NT2/D1 (cell line): Measurements from ENCODE around the gene CHADL.

Experiments
- DNase-seq: peaks from one replicate; pipeline ENCODE4 v3.0.0-alpha.2; 2011; ENCODE audit warnings: low read depth, low spot score
- H3K27me3 ChIP-seq: 2 replicates; pipeline ENCODE4 v1.6.0; 2011; ENCODE audit warnings: mild to moderate bottlenecking; ENCODE audit not compliant: insufficient read length, insufficient read depth
- H3K36me3 ChIP-seq: 2 replicates; pipeline ENCODE4 v1.6.1; 2011; ENCODE audit warnings: mild to moderate bottlenecking, low read length, mixed read lengths; ENCODE audit not compliant: insufficient read depth, insufficient read length
- H3K4me1 ChIP-seq: 2 replicates; pipeline ENCODE4 v1.5.1; 2011; ENCODE audit not compliant: insufficient read depth, insufficient read length
- H3K4me3 ChIP-seq: 2 replicates; pipeline ENCODE4 v1.5.1; 2011; ENCODE audit warnings: low read depth; ENCODE audit not compliant: insufficient read length
- H3K9ac ChIP-seq: 2 replicates; pipeline ENCODE4 v1.6.0; 2011; ENCODE audit warnings: low read depth; ENCODE audit not compliant: insufficient read length
- H3K9me3 ChIP-seq: 2 replicates; pipeline ENCODE4 v1.5.1; 2011; ENCODE audit warnings: mild to moderate bottlenecking, low read length; ENCODE audit not compliant: insufficient read depth
- SUZ12 ChIP-seq: IDR thresholded peaks from 2 replicates; pipeline ENCODE4 v1.6.1; 2011; ENCODE audit not compliant: insufficient read length, insufficient read depth; ENCODE audit errors: extremely low read depth
- YY1 ChIP-seq: IDR thresholded peaks from 2 replicates; pipeline ENCODE4 v1.6.1; 2011; ENCODE audit not compliant: insufficient read length, insufficient read depth
- ZNF274 ChIP-seq: IDR thresholded peaks from 2 replicates; pipeline ENCODE4 v1.6.1; 2011; ENCODE audit warnings: mild to moderate bottlenecking, low read depth, low read length

CHADL gene

GRCh38 chr22:41256254-41257253 lies 15.8 kb upstream of the CHADL start:
- Histone ChIP-seq H3K4me3 (no peak overlapping the region), H3K9ac (no peak overlapping the region), H3K27me3 (no peaks in the 10 kb centered on the region), H3K9me3 (no peaks in the 10 kb centered on the region), H3K4me1 (peaks cover 10% of the 10 kb centered on the region), H3K36me3 (peaks cover 88% of the 10 kb centered on the region)
- no peak for DNase-seq
- TF ChIP-seq ZNF274 (no peak), SUZ12 (no peak), YY1 (no peak)

- Histone ChIP-seq H3K9me3 (no peaks in the 10 kb centered on the region), H3K36me3 (peaks cover 90% of the 10 kb centered on the region), H3K4me1 (peaks cover 10% of the 10 kb centered on the region), H3K9ac (no peak overlapping the region), H3K27me3 (no peaks in the 10 kb centered on the region), H3K4me3 (no peak overlapping the region)
- DNase-seq: no peak
- TF ChIP-seq ZNF274 (no peak), YY1 (no peak), SUZ12 (no peak)
Observed at GRCh38 chr22:41254230-41254629, 13.5 kb upstream of the CHADL start.

GRCh38 chr22:41252365-41252764 lies 11.6 kb upstream of the CHADL start:
- TF ChIP-seq SUZ12 (no peak), YY1 (no peak), ZNF274 (no peak)
- Histone ChIP-seq H3K9ac (no peak overlapping the region), H3K27me3 (no peaks in the 10 kb centered on the region), H3K4me3 (no peak overlapping the region), H3K36me3 (peaks cover 91% of the 10 kb centered on the region), H3K9me3 (no peaks in the 10 kb centered on the region), H3K4me1 (peaks cover 10% of the 10 kb centered on the region)
- DNase-seq: no peak

- TF ChIP-seq ZNF274 (no peak), SUZ12 (no peak), YY1 (no peak)
- Histone ChIP-seq H3K36me3 (peaks cover 89% of the 10 kb centered on the region), H3K27me3 (no peaks in the 10 kb centered on the region), H3K4me3 (no peak overlapping the region), H3K4me1 (peaks cover 4% of the 10 kb centered on the region), H3K9me3 (no peaks in the 10 kb centered on the region), H3K9ac (no peak overlapping the region)
- no peak for DNase-seq
Observed at GRCh38 chr22:41250127-41250526, 9.4 kb upstream of the CHADL start.

GRCh38 chr22:41249442-41249841 lies 8.7 kb upstream of the CHADL start:
- Histone ChIP-seq H3K4me3 (no peak overlapping the region), H3K4me1 (peaks cover 4% of the 10 kb centered on the region), H3K36me3 (peaks cover 92% of the 10 kb centered on the region), H3K9ac (no peak overlapping the region), H3K27me3 (no peaks in the 10 kb centered on the region), H3K9me3 (no peaks in the 10 kb centered on the region)
- TF ChIP-seq YY1 (no peak), SUZ12 (no peak), ZNF274 (no peak)
- no peak for DNase-seq

GRCh38 chr22:41248758-41249157 lies 8.0 kb upstream of the CHADL start:
- no peak for TF ChIP-seq ZNF274
- TF ChIP-seq SUZ12: no peak
- TF ChIP-seq YY1: no peak
- no peak for DNase-seq
- no peaks in the 10 kb centered on the region for H3K9me3 ChIP-seq
- H3K27me3 ChIP-seq: no peaks in the 10 kb centered on the region
- H3K4me3 ChIP-seq: no peak overlapping the region
- H3K4me1 ChIP-seq: peaks cover 4% of the 10 kb centered on the region
- peaks cover 86% of the 10 kb centered on the region for H3K36me3 ChIP-seq
- H3K9ac ChIP-seq: no peak overlapping the region

- H3K9ac ChIP-seq: no peak overlapping the region
- H3K4me3 ChIP-seq: no peak overlapping the region
- no peak for DNase-seq
- H3K27me3 ChIP-seq: no peaks in the 10 kb centered on the region
- peaks cover 4% of the 10 kb centered on the region for H3K4me1 ChIP-seq
- TF ChIP-seq ZNF274: no peak
- peaks cover 82% of the 10 kb centered on the region for H3K36me3 ChIP-seq
- H3K9me3 ChIP-seq: no peaks in the 10 kb centered on the region
Observed at GRCh38 chr22:41248314-41248713, 7.6 kb upstream of the CHADL start.

- H3K36me3 ChIP-seq: peaks cover 76% of the 10 kb centered on the region
- peaks cover 4% of the 10 kb centered on the region for H3K4me1 ChIP-seq
- TF ChIP-seq ZNF274 (no peak), SUZ12 (no peak), YY1 (no peak)
- H3K27me3 ChIP-seq: no peaks in the 10 kb centered on the region
- H3K9ac ChIP-seq: no peak overlapping the region
- H3K9me3 ChIP-seq: no peaks in the 10 kb centered on the region
- no peak overlapping the region for H3K4me3 ChIP-seq
- DNase-seq: no peak
Observed at GRCh38 chr22:41247703-41248102, 7.0 kb upstream of the CHADL start.
